SK-N-SH treated with all-trans-retinoic acid at 6 μM for 48 hours (cell line): Measurements from ENCODE around the gene PANX2.

Source experiments
- ARNTL ChIP-seq: fragments of 450-650 bp; formaldehyde crosslinking; IDR thresholded peaks from 2 replicates; pipeline ENCODE4 v1.5.0; 2020; ENCODE audit warnings: low read depth, mild to moderate bottlenecking, moderate library complexity, borderline replicate concordance
- ISL1 ChIP-seq: fragments of 250-450 bp; sonication (Bioruptor Pico); IDR thresholded peaks from 2 replicates; pipeline ENCODE4 v2.1.2; 2022; ENCODE audit warnings: mild to moderate bottlenecking, moderate library complexity
- OSR1 ChIP-seq: fragments of 250-450 bp; sonication (Bioruptor Pico); IDR thresholded peaks from 2 replicates; pipeline ENCODE4 v1.8.0; 2022; ENCODE audit warnings: moderate library complexity, mild to moderate bottlenecking, inconsistent platforms
- PATZ1 ChIP-seq: fragments of 250-450 bp; sonication (Bioruptor Pico); IDR thresholded peaks from 2 replicates; pipeline ENCODE4 v1.8.0; 2020; ENCODE audit warnings: mild to moderate bottlenecking, moderate library complexity, borderline replicate concordance
- PPARA ChIP-seq: fragments of 250-450 bp; sonication (Bioruptor Pico); IDR thresholded peaks from 2 replicates; pipeline ENCODE4 v1.5.0; 2020; ENCODE audit warnings: mild to moderate bottlenecking, borderline replicate concordance
- RARB ChIP-seq: fragments of 250-450 bp; sonication (Bioruptor Pico); IDR thresholded peaks from 2 replicates; pipeline ENCODE4 v1.8.0; 2021; ENCODE audit warnings: mild to moderate bottlenecking, moderate library complexity
- SNAI2 ChIP-seq: fragments of 250-450 bp; sonication (Bioruptor Pico); IDR thresholded peaks from 2 replicates; pipeline ENCODE4 v1.5.0; 2020; ENCODE audit warnings: mild to moderate bottlenecking, moderate library complexity
- TCF4 ChIP-seq: fragments of 250-450 bp; sonication (Bioruptor Pico); IDR thresholded peaks from 2 replicates; pipeline ENCODE4 v1.8.0; 2021; ENCODE audit warnings: mild to moderate bottlenecking, moderate library complexity, borderline replicate concordance
- TSHZ2 ChIP-seq: fragments of 250-450 bp; sonication (Bioruptor Pico); IDR thresholded peaks from 2 replicates; pipeline ENCODE4 v1.5.0; 2020; ENCODE audit warnings: mild to moderate bottlenecking, moderate library complexity
- ZC3H10 ChIP-seq: fragments of 250-450 bp; sonication (Bioruptor Pico); IDR thresholded peaks from 2 replicates; pipeline ENCODE4 v1.5.1; 2021; ENCODE audit warnings: mild to moderate bottlenecking, moderate library complexity
- ZFP3 ChIP-seq: fragments of 250-450 bp; sonication (Bioruptor Pico); IDR thresholded peaks from 2 replicates; pipeline ENCODE4 v1.5.0; 2020; ENCODE audit warnings: mild to moderate bottlenecking, moderate library complexity
- ZFP30 ChIP-seq: fragments of 450-650 bp; formaldehyde crosslinking; IDR thresholded peaks from 2 replicates; pipeline ENCODE4 v1.5.0; 2022; ENCODE audit warnings: mild to moderate bottlenecking, moderate library complexity
- TF ChIP-seq, protein P1 (sequence below): fragments of 250-450 bp; sonication (Bioruptor Pico); IDR thresholded peaks from 2 replicates; pipeline ENCODE4 v1.8.0; 2021; ENCODE audit warnings: low read depth, mild to moderate bottlenecking, moderate library complexity, borderline replicate concordance
- TF ChIP-seq, protein P2 (sequence below): fragments of 250-450 bp; sonication (Bioruptor Pico); IDR thresholded peaks from 2 replicates; pipeline ENCODE4 v1.5.1; 2021; ENCODE audit warnings: mild to moderate bottlenecking, moderate library complexity

- TF ChIP-seq, protein P1, sequence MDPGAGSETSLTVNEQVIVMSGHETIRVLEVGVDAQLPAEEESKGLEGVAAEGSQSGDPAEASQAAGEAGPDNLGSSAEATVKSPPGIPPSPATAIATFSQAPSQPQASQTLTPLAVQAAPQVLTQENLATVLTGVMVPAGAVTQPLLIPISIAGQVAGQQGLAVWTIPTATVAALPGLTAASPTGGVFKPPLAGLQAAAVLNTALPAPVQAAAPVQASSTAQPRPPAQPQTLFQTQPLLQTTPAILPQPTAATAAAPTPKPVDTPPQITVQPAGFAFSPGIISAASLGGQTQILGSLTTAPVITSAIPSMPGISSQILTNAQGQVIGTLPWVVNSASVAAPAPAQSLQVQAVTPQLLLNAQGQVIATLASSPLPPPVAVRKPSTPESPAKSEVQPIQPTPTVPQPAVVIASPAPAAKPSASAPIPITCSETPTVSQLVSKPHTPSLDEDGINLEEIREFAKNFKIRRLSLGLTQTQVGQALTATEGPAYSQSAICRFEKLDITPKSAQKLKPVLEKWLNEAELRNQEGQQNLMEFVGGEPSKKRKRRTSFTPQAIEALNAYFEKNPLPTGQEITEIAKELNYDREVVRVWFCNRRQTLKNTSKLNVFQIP (CRISPR knock-in tag), result no peak
- TF ChIP-seq ZFP3 (CRISPR knock-in tag), result no peak
- no peak for TF ChIP-seq ZC3H10 (CRISPR knock-in tag)
- TF ChIP-seq PATZ1 (CRISPR knock-in tag), result no peak
- TF ChIP-seq SNAI2 (CRISPR knock-in tag), result no peak
- TF ChIP-seq ARNTL (CRISPR knock-in tag), result no peak
- TF ChIP-seq ZFP30 (CRISPR knock-in tag), result no peak
- TF ChIP-seq TCF4 (CRISPR knock-in tag), result no peak
- no peak for TF ChIP-seq PPARA (CRISPR knock-in tag)
- TF ChIP-seq OSR1, result no peak
- no peak for TF ChIP-seq TSHZ2
- no peak for TF ChIP-seq ISL1 (CRISPR knock-in tag)
- no peak for TF ChIP-seq RARB
- TF ChIP-seq, protein P2, sequence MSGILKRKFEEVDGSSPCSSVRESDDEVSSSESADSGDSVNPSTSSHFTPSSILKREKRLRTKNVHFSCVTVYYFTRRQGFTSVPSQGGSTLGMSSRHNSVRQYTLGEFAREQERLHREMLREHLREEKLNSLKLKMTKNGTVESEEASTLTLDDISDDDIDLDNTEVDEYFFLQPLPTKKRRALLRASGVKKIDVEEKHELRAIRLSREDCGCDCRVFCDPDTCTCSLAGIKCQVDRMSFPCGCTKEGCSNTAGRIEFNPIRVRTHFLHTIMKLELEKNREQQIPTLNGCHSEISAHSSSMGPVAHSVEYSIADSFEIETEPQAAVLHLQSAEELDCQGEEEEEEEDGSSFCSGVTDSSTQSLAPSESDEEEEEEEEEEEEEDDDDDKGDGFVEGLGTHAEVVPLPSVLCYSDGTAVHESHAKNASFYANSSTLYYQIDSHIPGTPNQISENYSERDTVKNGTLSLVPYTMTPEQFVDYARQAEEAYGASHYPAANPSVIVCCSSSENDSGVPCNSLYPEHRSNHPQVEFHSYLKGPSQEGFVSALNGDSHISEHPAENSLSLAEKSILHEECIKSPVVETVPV, result no peak
Observed at GRCh38 chr22:50121202-50121740, 49.3 kb upstream of the PANX2 start.
